Hepatocyte (in vitro differentiated cells): ENCODE measurements around the gene STAM.

Experiments
- EZH2 ChIP-seq: fragments of 200-600 bp; sonication (generic); IDR thresholded peaks from 2 replicates; pipeline ENCODE4 v1.6.1; 2016; ENCODE audit warnings: antibody characterized with exemption, mild to moderate bottlenecking, borderline replicate concordance
- TF ChIP-seq, protein P1 (sequence below): fragments of 200-600 bp; sonication (generic); IDR thresholded peaks from 2 replicates; pipeline ENCODE4 v1.5.1; 2016; ENCODE audit warnings: antibody characterized with exemption, mild to moderate bottlenecking; ENCODE audit not compliant: poor library complexity

DNA sequence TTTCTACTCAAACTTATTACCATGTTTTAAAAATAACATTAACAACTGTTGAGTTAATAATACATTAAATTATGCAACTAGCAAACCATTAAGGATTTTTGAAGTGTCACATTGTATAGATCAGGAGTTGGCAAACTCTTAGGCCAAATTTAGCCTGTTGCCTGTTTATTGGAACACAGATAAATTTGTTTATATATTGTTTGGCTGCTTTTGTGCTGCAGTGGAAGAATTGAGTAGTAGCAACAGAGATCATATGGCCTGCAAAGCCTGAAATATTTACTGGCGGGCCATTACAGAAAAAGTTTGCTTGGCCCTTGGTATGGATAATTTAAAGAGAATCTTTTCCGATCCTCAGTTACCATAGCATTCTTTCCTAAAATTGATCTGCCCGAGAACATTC, 57.4 kb downstream of the STAM start:
- TF ChIP-seq, protein P1, sequence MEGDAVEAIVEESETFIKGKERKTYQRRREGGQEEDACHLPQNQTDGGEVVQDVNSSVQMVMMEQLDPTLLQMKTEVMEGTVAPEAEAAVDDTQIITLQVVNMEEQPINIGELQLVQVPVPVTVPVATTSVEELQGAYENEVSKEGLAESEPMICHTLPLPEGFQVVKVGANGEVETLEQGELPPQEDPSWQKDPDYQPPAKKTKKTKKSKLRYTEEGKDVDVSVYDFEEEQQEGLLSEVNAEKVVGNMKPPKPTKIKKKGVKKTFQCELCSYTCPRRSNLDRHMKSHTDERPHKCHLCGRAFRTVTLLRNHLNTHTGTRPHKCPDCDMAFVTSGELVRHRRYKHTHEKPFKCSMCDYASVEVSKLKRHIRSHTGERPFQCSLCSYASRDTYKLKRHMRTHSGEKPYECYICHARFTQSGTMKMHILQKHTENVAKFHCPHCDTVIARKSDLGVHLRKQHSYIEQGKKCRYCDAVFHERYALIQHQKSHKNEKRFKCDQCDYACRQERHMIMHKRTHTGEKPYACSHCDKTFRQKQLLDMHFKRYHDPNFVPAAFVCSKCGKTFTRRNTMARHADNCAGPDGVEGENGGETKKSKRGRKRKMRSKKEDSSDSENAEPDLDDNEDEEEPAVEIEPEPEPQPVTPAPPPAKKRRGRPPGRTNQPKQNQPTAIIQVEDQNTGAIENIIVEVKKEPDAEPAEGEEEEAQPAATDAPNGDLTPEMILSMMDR = no peak
- no peak for TF ChIP-seq EZH2
